HepG2 (cell line): ENCODE measurements around the gene EEF1AKMT1. TPM values are rescaled to one million over a fixed set of nuclear protein-coding genes. Genes with fewer than 3 reads are reported as not detected.

Experiments
- ATAC-seq: fragments of 200-7000 bp; cut with Tn5 transposase; 3 replicates; pipeline ENCODE4 v1.9.1; 2020; ENCODE audit warnings: mild to moderate bottlenecking, moderate library complexity
- BruUV-seq: library from RNA; stranded (reverse); fragments of 400-500 nt; replicated peaks from 2 replicates; lab custom pipeline; 2021; lab: Mats Ljungman, UMichigan
- CTCF ChIA-PET: fragments of 300-600 bp; formaldehyde crosslinking; extraction: SDS; loops from one replicate; lab custom pipeline; 2021; ENCODE audit warnings: low total read pairs, inconsistent platforms, low intra/inter-chr PET ratio; lab: Yijun Ruan, JAX
- POLR2A ChIA-PET: fragments of 350-600 bp; sonication (Branson Sonifier 250); formaldehyde crosslinking; loops from one replicate; lab custom pipeline; 2020; ENCODE audit warnings: antibody characterized with exemption, inconsistent platforms; lab: Yijun Ruan, JAX
- DNase-seq: peaks from one replicate; pipeline ENCODE4 v3.0.0-alpha.2; 2015; ENCODE audit warnings: low spot score
- FAIRE-seq: peaks from 3 replicates; lab custom pipeline; 2011; peaks lifted over from hg19 to GRCh38; lab: Jason Lieb, UNC
- H2AFZ ChIP-seq: one replicate; pipeline ENCODE4 v1.6.1; 2011; ENCODE audit warnings: low read length, inconsistent platforms
- H3K27ac ChIP-seq: fragments of 300-600 bp; 3 replicates; pipeline ENCODE4 v1.8.0; 2011; ENCODE audit warnings: mixed run types, mild to moderate bottlenecking, mixed read lengths, low read length, inconsistent platforms; ENCODE audit not compliant: insufficient read depth; ENCODE audit errors: extremely low read length
- H3K27me3 ChIP-seq, 2 experiments: fragments of 200-600 bp in 1 of 2; 2 replicates in 1 of 2; 3 replicates in 1 of 2; pipeline versions ENCODE4 v1.6.0 to v1.8.0; 2011; ENCODE audit warnings: low read length in 2 of 2, mild to moderate bottlenecking in 2 of 2, moderate library complexity in 2 of 2, inconsistent platforms in 1 of 2; ENCODE audit not compliant: insufficient read depth in 2 of 2, control insufficient read depth in 1 of 2
- H3K36me3 ChIP-seq, 2 experiments: fragments of 200-600 bp in 1 of 2; replicated peaks in 1 of 2; 2 replicates in 1 of 2; 3 replicates in 1 of 2; pipeline versions ENCODE4 v1.5.1 to v1.8.0; 2011; ENCODE audit warnings: low read length in 2 of 2, inconsistent platforms in 1 of 2; ENCODE audit not compliant: insufficient read depth in 2 of 2, control insufficient read depth in 1 of 2
- H3K4me1 ChIP-seq: 2 replicates; pipeline ENCODE4 v1.5.1; 2012; ENCODE audit warnings: low read length, inconsistent platforms; ENCODE audit not compliant: insufficient read depth
- H3K4me2 ChIP-seq: 2 replicates; pipeline ENCODE4 v1.6.0; 2011; ENCODE audit warnings: low read depth, low read length, inconsistent platforms
- H3K4me3 ChIP-seq, 3 experiments: fragments of 200-600 bp in 1 of 3; sonication (generic), shearing (Covaris generic) in 1 of 3; replicated peaks in 1 of 3; 2 replicates each; pipeline ENCODE4 v1.5.1; 2011 to 2016; ENCODE audit warnings: low read length in 3 of 3, inconsistent platforms in 2 of 3, low read depth in 2 of 3, mild to moderate bottlenecking in 2 of 3, control low read depth in 1 of 3, mixed read lengths in 1 of 3; ENCODE audit not compliant: insufficient read depth in 1 of 3
- H3K79me2 ChIP-seq: one replicate; pipeline ENCODE4 v1.6.1; 2011; ENCODE audit warnings: low read length, inconsistent platforms; ENCODE audit not compliant: insufficient read depth
- H3K9ac ChIP-seq: 2 replicates; pipeline ENCODE4 v1.6.0; 2011; ENCODE audit warnings: mild to moderate bottlenecking, low read depth, low read length, inconsistent platforms; ENCODE audit not compliant: insufficient read depth
- H3K9me3 ChIP-seq: 2 replicates; pipeline ENCODE4 v1.5.1; 2012; ENCODE audit warnings: mild to moderate bottlenecking, low read length
- H4K20me1 ChIP-seq: 2 replicates; pipeline ENCODE4 v1.6.0; 2011; ENCODE audit warnings: inconsistent platforms, mild to moderate bottlenecking, low read length, moderate library complexity; ENCODE audit not compliant: insufficient read depth
- ELF4 ChIP-seq: sonication (generic); formaldehyde crosslinking; IDR thresholded peaks from 2 replicates; pipeline ENCODE4 v1.5.0; 2020; ENCODE audit warnings: missing genetic modification reagents, mild to moderate bottlenecking, moderate library complexity, borderline replicate concordance
- GLMP ChIP-seq: sonication (generic); formaldehyde crosslinking; IDR thresholded peaks from 2 replicates; pipeline ENCODE4 v1.9.0; 2021; ENCODE audit warnings: missing genetic modification reagents, mild to moderate bottlenecking, borderline replicate concordance
- SATB2 ChIP-seq: sonication (generic); formaldehyde crosslinking; IDR thresholded peaks from 2 replicates; pipeline ENCODE4 v1.5.0; 2020; ENCODE audit warnings: missing genetic modification reagents
- SPEN ChIP-seq: sonication (generic); formaldehyde crosslinking; IDR thresholded peaks from 2 replicates; pipeline ENCODE4 v1.5.1; 2020; ENCODE audit warnings: low read depth, mild to moderate bottlenecking, missing genetic modification reagents
- ZFP36L1 ChIP-seq: sonication (generic); formaldehyde crosslinking; IDR thresholded peaks from 2 replicates; pipeline ENCODE4 v1.8.0; 2022; ENCODE audit warnings: mild to moderate bottlenecking, missing genetic modification reagents, moderate library complexity
- ZNF747 ChIP-seq: sonication (generic); formaldehyde crosslinking; IDR thresholded peaks from 2 replicates; pipeline ENCODE4 v1.8.1; 2023; ENCODE audit warnings: missing genetic modification reagents, mild to moderate bottlenecking, borderline replicate concordance
- WGBS: methylation state at CpG from one replicate; pipeline ENCODE4 v1.1.6; 2017; ENCODE audit warnings: low lambda C conversion rate; 5-methylcytosine and 5-hydroxymethylcytosine counted together
- in situ Hi-C: cut with HindIII; loops from 2 replicates; pipeline ENCODE4 v1.10.0; 2017; ENCODE audit warnings: low pct_unique_long_range_greater_than_20kb; ENCODE audit not compliant: extremely low pct_ligation_motif_present
- intact Hi-C: fragments of 100-400 bp; cut with micrococcal nuclease; formaldehyde crosslinking; loops from one replicate; pipeline ENCODE4 v1.10.0; 2022; ENCODE audit not compliant: unreplicated experiment
- polyA plus RNA-seq, 8 experiments: library from polyadenylated mRNA; depleted of rRNA in 3 of 8; stranded (reverse) in 7 of 8; unstranded in 1 of 8; fragments of >200 nt; fragmentation: Illumina TruSeq in 4 of 8; extraction: Trizol in 4 of 8; gene quantifications; 2 replicates each; pipeline versions ENCODE4 v1.2.1 to v1.2.3, GENCODE V29; 2011 to 2016; ENCODE audit warnings: low read depth in 4 of 8, missing spikeins in 1 of 8, mixed read lengths in 1 of 8; ENCODE audit not compliant: insufficient read depth in 1 of 8
- total RNA-seq, 5 experiments: library from RNA; depleted of rRNA; stranded (reverse); fragments of >200 nt; fragmentation: Illumina TruSeq; extraction: Trizol; gene quantifications; 2 replicates each; pipeline ENCODE4 v1.2.3, GENCODE V29; 2016; ENCODE audit warnings: low read depth in 1 of 5
- TF ChIP-seq, protein P1 (sequence below): sonication (generic); formaldehyde crosslinking; IDR thresholded peaks from 2 replicates; pipeline ENCODE4 v1.8.1; 2023; ENCODE audit warnings: mild to moderate bottlenecking, missing genetic modification reagents
- TF ChIP-seq, protein P2 (sequence below): sonication (generic); formaldehyde crosslinking; IDR thresholded peaks from 2 replicates; pipeline ENCODE4 v1.4.0; 2020; ENCODE audit warnings: missing genetic modification reagents, mild to moderate bottlenecking, borderline replicate concordance

The EEF1AKMT1 gene
- total and polyA plus RNA-seq, 2 of the 13 experiments (the other 11 are each of a cell fraction or from before 2014, with no cell fraction given): 6.0 to 16.1 TPM

DNA sequence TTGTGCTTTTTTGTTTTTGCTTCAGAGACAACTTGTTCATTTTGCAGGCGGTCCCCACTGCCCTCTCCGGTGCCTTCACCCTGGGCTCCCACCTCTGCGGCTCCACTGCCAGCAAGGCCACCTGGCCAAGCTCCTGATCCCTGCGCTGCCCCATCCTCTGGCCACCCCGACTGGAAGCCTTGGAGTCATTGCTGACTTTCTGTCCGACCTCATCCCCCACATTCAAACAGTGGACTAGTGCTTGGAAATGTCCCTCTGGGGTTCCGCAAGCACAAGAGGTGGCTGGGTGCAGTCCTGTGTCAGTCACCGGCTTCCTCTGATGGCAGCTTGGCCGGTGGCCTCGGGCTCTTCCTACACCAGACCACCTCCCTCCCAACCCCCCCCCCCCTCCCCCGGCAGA is 53.3 kb downstream of the EEF1AKMT1 start:
- Histone ChIP-seq H2AFZ (no peak overlapping the region), H3K4me2 (no peak overlapping the region), H3K4me3 (no peak overlapping the region), H3K27ac (no peak overlapping the region), H4K20me1 (no peaks in the 10 kb centered on the region), H3K9ac (no peak overlapping the region), H3K9me3 (no peaks in the 10 kb centered on the region), H3K4me1 (peaks cover 33% of the 10 kb centered on the region), H3K36me3 (no peaks in the 10 kb centered on the region), H3K27me3 (no peaks in the 10 kb centered on the region), H3K79me2 (no peaks in the 10 kb centered on the region)
- DNase-seq: no peak
- BruUV-seq: no TSS peak
- WGBS: 71% methylated on average over 8 of the region's 11 CpGs
- ATAC-seq: no peak
- in situ Hi-C loops: no loop called here
- ChIA-PET POLR2A (no interaction called here), CTCF (no interaction called here)
- no peak for FAIRE-seq
- intact Hi-C loops: no loop called here
- TF ChIP-seq, protein P1, sequence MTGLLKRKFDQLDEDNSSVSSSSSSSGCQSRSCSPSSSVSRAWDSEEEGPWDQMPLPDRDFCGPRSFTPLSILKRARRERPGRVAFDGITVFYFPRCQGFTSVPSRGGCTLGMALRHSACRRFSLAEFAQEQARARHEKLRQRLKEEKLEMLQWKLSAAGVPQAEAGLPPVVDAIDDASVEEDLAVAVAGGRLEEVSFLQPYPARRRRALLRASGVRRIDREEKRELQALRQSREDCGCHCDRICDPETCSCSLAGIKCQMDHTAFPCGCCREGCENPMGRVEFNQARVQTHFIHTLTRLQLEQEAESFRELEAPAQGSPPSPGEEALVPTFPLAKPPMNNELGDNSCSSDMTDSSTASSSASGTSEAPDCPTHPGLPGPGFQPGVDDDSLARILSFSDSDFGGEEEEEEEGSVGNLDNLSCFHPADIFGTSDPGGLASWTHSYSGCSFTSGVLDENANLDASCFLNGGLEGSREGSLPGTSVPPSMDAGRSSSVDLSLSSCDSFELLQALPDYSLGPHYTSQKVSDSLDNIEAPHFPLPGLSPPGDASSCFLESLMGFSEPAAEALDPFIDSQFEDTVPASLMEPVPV (CRISPR knock-in tag): no peak
- no peak for TF ChIP-seq GLMP (CRISPR knock-in tag)
- no peak for TF ChIP-seq ZFP36L1 (CRISPR knock-in tag)
- no peak for TF ChIP-seq SPEN (CRISPR knock-in tag)
- no peak for TF ChIP-seq SATB2
- no peak for TF ChIP-seq ELF4
- TF ChIP-seq, protein P2, sequence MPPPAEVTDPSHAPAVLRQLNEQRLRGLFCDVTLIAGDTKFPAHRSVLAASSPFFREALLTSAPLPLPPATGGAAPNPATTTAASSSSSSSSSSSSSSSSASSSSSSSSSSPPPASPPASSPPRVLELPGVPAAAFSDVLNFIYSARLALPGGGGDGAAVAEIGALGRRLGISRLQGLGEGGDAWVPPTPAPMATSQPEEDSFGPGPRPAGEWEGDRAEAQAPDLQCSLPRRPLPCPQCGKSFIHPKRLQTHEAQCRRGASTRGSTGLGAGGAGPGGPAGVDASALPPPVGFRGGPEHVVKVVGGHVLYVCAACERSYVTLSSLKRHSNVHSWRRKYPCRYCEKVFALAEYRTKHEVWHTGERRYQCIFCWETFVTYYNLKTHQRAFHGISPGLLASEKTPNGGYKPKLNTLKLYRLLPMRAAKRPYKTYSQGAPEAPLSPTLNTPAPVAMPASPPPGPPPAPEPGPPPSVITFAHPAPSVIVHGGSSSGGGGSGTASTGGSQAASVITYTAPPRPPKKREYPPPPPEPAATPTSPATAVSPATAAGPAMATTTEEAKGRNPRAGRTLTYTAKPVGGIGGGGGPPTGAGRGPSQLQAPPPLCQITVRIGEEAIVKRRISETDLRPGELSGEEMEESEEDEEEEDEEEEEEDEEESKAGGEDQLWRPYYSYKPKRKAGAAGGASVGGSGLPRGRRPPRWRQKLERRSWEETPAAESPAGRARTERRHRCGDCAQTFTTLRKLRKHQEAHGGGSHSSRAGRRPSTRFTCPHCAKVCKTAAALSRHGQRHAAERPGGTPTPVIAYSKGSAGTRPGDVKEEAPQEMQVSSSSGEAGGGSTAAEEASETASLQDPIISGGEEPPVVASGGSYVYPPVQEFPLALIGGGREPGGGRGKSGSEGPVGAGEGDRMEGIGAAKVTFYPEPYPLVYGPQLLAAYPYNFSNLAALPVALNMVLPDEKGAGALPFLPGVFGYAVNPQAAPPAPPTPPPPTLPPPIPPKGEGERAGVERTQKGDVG (CRISPR knock-in tag): no peak
- no peak for TF ChIP-seq ZNF747
